Uterus (tissue), 2 donors: Measurements from ENCODE around the gene HUNK.

Source experiments
- CTCF ChIP-seq, 4 experiments: fragments of 200-600 bp in 2 of 4; fragments of 450-650 bp in 2 of 4; sonication (generic) in 2 of 4; IDR thresholded peaks; one replicate each; pipeline ENCODE4 v1.5.1; 2016 to 2019; ENCODE audit warnings: antibody characterized with exemption in 4 of 4, mild to moderate bottlenecking in 2 of 4, moderate library complexity in 1 of 4
- POLR2A ChIP-seq, 2 donors: fragments of 450-650 bp; IDR thresholded peaks; one replicate each; pipeline ENCODE4 v1.6.1; 2016; ENCODE audit warnings: antibody characterized with exemption in 2 of 2, mild to moderate bottlenecking in 1 of 2, moderate library complexity in 1 of 2

GRCh38 chr21:31829736-31830472 is 42.9 kb upstream of the HUNK start:
- TF ChIP-seq POLR2A (IDR thresholded peaks at IDR 0.05) (no peak), CTCF (IDR thresholded peaks at IDR 0.05) (no peak)
